SU-DHL-6 (cell line): ENCODE results near the gene GZMB.

ENCODE experiments used
- H2AFZ ChIP-seq: fragments of 200-600 bp; sonication (generic); 2 replicates; pipeline ENCODE4 v1.6.1; 2014; ENCODE audit warnings: low read depth, mild to moderate bottlenecking, moderate library complexity, mixed read lengths, antibody characterized with exemption, low read length; ENCODE audit not compliant: severe bottlenecking
- H3F3A ChIP-seq: fragments of 200-600 bp; shearing (Covaris generic); 2 replicates; pipeline ENCODE4 v1.6.0; 2016; ENCODE audit warnings: antibody characterized with exemption, mild to moderate bottlenecking; ENCODE audit not compliant: insufficient read depth
- H3K27ac ChIP-seq: fragments of 200-600 bp; sonication (generic); 2 replicates; pipeline ENCODE4 v1.5.1; 2016; ENCODE audit warnings: low read depth, mild to moderate bottlenecking, low read length, moderate library complexity, mixed read lengths
- H3K27me3 ChIP-seq: fragments of 200-600 bp; sonication (generic), shearing (Covaris generic); 2 replicates; pipeline ENCODE4 v1.6.0; 2014; ENCODE audit warnings: mild to moderate bottlenecking, low read length
- H3K36me3 ChIP-seq: fragments of 200-600 bp; sonication (generic); 2 replicates; pipeline ENCODE4 v1.6.1; 2014; ENCODE audit warnings: mild to moderate bottlenecking, low read length, mixed read lengths
- H3K4me2 ChIP-seq: fragments of 300-600, 200-600 bp; shearing (Covaris generic), sonication (generic); 2 replicates; pipeline ENCODE4 v1.6.0; 2014; ENCODE audit warnings: low read length, low read depth, mild to moderate bottlenecking; ENCODE audit not compliant: poor library complexity, severe bottlenecking
- H3K4me3 ChIP-seq: fragments of 200-600 bp; sonication (generic); 2 replicates; pipeline ENCODE4 v1.5.1; 2014; ENCODE audit warnings: antibody characterized with exemption, low read length, mild to moderate bottlenecking, mixed read lengths; ENCODE audit not compliant: insufficient read depth, poor library complexity, severe bottlenecking
- H3K79me2 ChIP-seq: fragments of 200-600 bp; sonication (generic); 2 replicates; pipeline ENCODE4 v1.6.1; 2014; ENCODE audit warnings: mild to moderate bottlenecking, low read length, moderate library complexity; ENCODE audit not compliant: insufficient read depth
- H3K9ac ChIP-seq: fragments of 200-600 bp; sonication (generic); 2 replicates; pipeline ENCODE4 v1.7.0; 2014; ENCODE audit warnings: mild to moderate bottlenecking, low read length
- H3K9me2 ChIP-seq: fragments of 200-600 bp; sonication (generic); replicated peaks from 2 replicates; pipeline ENCODE4 v1.6.1; 2014; ENCODE audit warnings: low read length; ENCODE audit not compliant: insufficient read depth
- H3K9me3 ChIP-seq: fragments of 200-600 bp; sonication (generic); 2 replicates; pipeline ENCODE4 v1.6.1; 2014; ENCODE audit warnings: low read length, mixed read lengths; ENCODE audit not compliant: insufficient read depth
- H4K20me1 ChIP-seq: fragments of 200-600 bp; sonication (generic); 2 replicates; pipeline ENCODE4 v1.6.1; 2014; ENCODE audit warnings: low read depth, mild to moderate bottlenecking, antibody characterized with exemption, low read length, moderate library complexity, mixed read lengths
- CTCF ChIP-seq: fragments of 200-600 bp; sonication (generic); IDR thresholded peaks from one replicate; pipeline ENCODE4 v1.5.1; 2017; ENCODE audit warnings: antibody characterized with exemption, mild to moderate bottlenecking, low read length, moderate library complexity; ENCODE audit not compliant: insufficient read depth, poor library complexity, severe bottlenecking
- EZH2phosphoT487 ChIP-seq: fragments of 200-600 bp; sonication (generic), shearing (Covaris generic); conservative IDR thresholded peaks from 2 replicates; pipeline ENCODE4 v1.6.1; 2018; ENCODE audit warnings: mild to moderate bottlenecking, antibody characterized with exemption, low read length, moderate library complexity, mixed read lengths

GZMB gene

GRCh38 chr14:24639905-24640304, 5.9 kb upstream of the GZMB start:
- no peaks in the 10 kb centered on the region for H4K20me1 ChIP-seq
- H3K27me3 ChIP-seq, result no peaks in the 10 kb centered on the region
- no peaks in the 10 kb centered on the region for H3F3A ChIP-seq
- H3K27ac ChIP-seq, result no peak overlapping the region
- no peaks in the 10 kb centered on the region for H3K9me3 ChIP-seq
- H3K4me2 ChIP-seq, result no peak overlapping the region
- no peaks in the 10 kb centered on the region for H3K9me2 ChIP-seq
- no peak overlapping the region for H3K9ac ChIP-seq
- no peaks in the 10 kb centered on the region for H3K36me3 ChIP-seq
- no peaks in the 10 kb centered on the region for H3K79me2 ChIP-seq
- H2AFZ ChIP-seq, result no peak overlapping the region
- TF ChIP-seq CTCF, result no peak
- no peak overlapping the region for H3K4me3 ChIP-seq

GRCh38 chr14:24639270-24639669, 5.3 kb upstream of the GZMB start:
- Histone ChIP-seq H3F3A (no peaks in the 10 kb centered on the region), H3K4me3 (no peak overlapping the region), H4K20me1 (no peaks in the 10 kb centered on the region), H3K79me2 (no peaks in the 10 kb centered on the region), H3K9me3 (no peaks in the 10 kb centered on the region), H3K4me2 (no peak overlapping the region), H3K9ac (no peak overlapping the region), H3K36me3 (no peaks in the 10 kb centered on the region), H3K27me3 (no peaks in the 10 kb centered on the region), H2AFZ (no peak overlapping the region), H3K9me2 (no peaks in the 10 kb centered on the region), H3K27ac (no peak overlapping the region)
- TF ChIP-seq EZH2phosphoT487 (no peak), CTCF (no peak)

- H3K4me3 ChIP-seq, result no peak overlapping the region
- TF ChIP-seq CTCF, result no peak
- no peak for TF ChIP-seq EZH2phosphoT487
- H3K9me2 ChIP-seq, result no peaks in the 10 kb centered on the region
- no peaks in the 10 kb centered on the region for H3K9me3 ChIP-seq
- no peaks in the 10 kb centered on the region for H3K79me2 ChIP-seq
- H3K27me3 ChIP-seq, result no peaks in the 10 kb centered on the region
- no peaks in the 10 kb centered on the region for H3K36me3 ChIP-seq
- H3F3A ChIP-seq, result no peaks in the 10 kb centered on the region
- no peak overlapping the region for H3K9ac ChIP-seq
- H3K4me2 ChIP-seq, result no peak overlapping the region
- no peak overlapping the region for H2AFZ ChIP-seq
- no peaks in the 10 kb centered on the region for H4K20me1 ChIP-seq
- H3K27ac ChIP-seq, result no peak overlapping the region
Measured at GRCh38 chr14:24633353-24633752, 637 bp downstream of the GZMB start.

GRCh38 chr14:24632761-24633160, 1.2 kb downstream of the GZMB start:
- Histone ChIP-seq H2AFZ (no peak overlapping the region), H3K4me2 (no peak overlapping the region), H4K20me1 (no peaks in the 10 kb centered on the region), H3K9ac (no peak overlapping the region), H3K27ac (no peak overlapping the region), H3K27me3 (no peaks in the 10 kb centered on the region), H3K4me3 (no peak overlapping the region), H3K36me3 (no peaks in the 10 kb centered on the region), H3K9me2 (no peaks in the 10 kb centered on the region), H3F3A (no peaks in the 10 kb centered on the region), H3K79me2 (no peaks in the 10 kb centered on the region), H3K9me3 (no peaks in the 10 kb centered on the region)
- TF ChIP-seq EZH2phosphoT487 (no peak), CTCF (no peak)
